GM12878 (cell line): ENCODE measurements around the gene ITGAV. TPM values are rescaled to one million over a fixed set of nuclear protein-coding genes. Genes with fewer than 3 reads are reported as not detected.

Experiments
- ATAC-seq: fragments of 200-7000 bp; cut with Tn5 transposase; 3 replicates; pipeline ENCODE4 v1.9.1; 2020; ENCODE audit warnings: mild to moderate bottlenecking, moderate library complexity
- BruUV-seq: library from RNA; stranded (reverse); fragments of 400-500 nt; replicated peaks from 2 replicates; lab custom pipeline; 2021; lab: Mats Ljungman, UMichigan
- CTCF ChIA-PET: fragments of 300-600 bp; sonication (Branson Sonifier 250); formaldehyde crosslinking; extraction: SDS; loops from one replicate; lab custom pipeline; 2021; ENCODE audit warnings: inconsistent platforms; lab: Yijun Ruan, JAX
- POLR2A ChIA-PET: fragments of 350-600 bp; formaldehyde crosslinking; extraction: SDS; loops from one replicate; lab custom pipeline; 2021; ENCODE audit warnings: inconsistent platforms; lab: Charles Lee
- RAD21 ChIA-PET: fragments of 300-600 bp; sonication (Branson Sonifier 250); formaldehyde crosslinking; loops from one replicate; lab custom pipeline; 2023; ENCODE audit warnings: antibody characterized with exemption; ENCODE audit not compliant: unreplicated experiment; lab: Charles Lee
- SMC1A ChIA-PET: fragments of 300-600 bp; sonication (Branson Sonifier 250); formaldehyde crosslinking; loops from one replicate; lab custom pipeline; 2023; ENCODE audit not compliant: unreplicated experiment, uncharacterized antibody; lab: Charles Lee
- DNase-seq: peaks from one replicate; pipeline ENCODE4 v3.0.0-alpha.2; 2011; ENCODE audit warnings: low read depth, low spot score
- FAIRE-seq: peaks from 3 replicates; lab custom pipeline; 2011; peaks lifted over from hg19 to GRCh38; lab: Jason Lieb, UNC
- H2AFZ ChIP-seq: 2 replicates; pipeline ENCODE4 v1.6.0; 2011; ENCODE audit warnings: low read depth, low read length, control low read depth; ENCODE audit not compliant: control insufficient read depth
- H3K27ac ChIP-seq: 2 replicates; pipeline ENCODE4 v1.5.1; 2011; ENCODE audit warnings: control low read depth; ENCODE audit not compliant: control insufficient read depth, insufficient read depth
- H3K27me3 ChIP-seq, 2 experiments: replicated peaks in 1 of 2; 2 replicates each; pipeline versions ENCODE4 v1.6.0 to v1.6.1; 2011; ENCODE audit warnings: low read length in 1 of 2; ENCODE audit not compliant: control insufficient read depth in 2 of 2, insufficient read depth in 2 of 2
- H3K36me3 ChIP-seq, 2 experiments: 2 replicates each; pipeline ENCODE4 v1.5.1; 2011; ENCODE audit warnings: low read length in 1 of 2; ENCODE audit not compliant: control insufficient read depth in 2 of 2, insufficient read depth in 2 of 2
- H3K4me1 ChIP-seq: 2 replicates; pipeline ENCODE4 v1.6.1; 2011; ENCODE audit warnings: mild to moderate bottlenecking, low read length, moderate library complexity, mixed read lengths; ENCODE audit not compliant: control insufficient read depth, insufficient read depth
- H3K4me2 ChIP-seq: 2 replicates; pipeline ENCODE4 v1.6.0; 2011; ENCODE audit warnings: control low read depth; ENCODE audit not compliant: control insufficient read depth, insufficient read depth
- H3K4me3 ChIP-seq: fragments of 200-600 bp; sonication (generic); 2 replicates; pipeline ENCODE4 v1.5.1; 2016
- H3K79me2 ChIP-seq: 2 replicates; pipeline ENCODE4 v1.6.0; 2011; ENCODE audit warnings: low read length; ENCODE audit not compliant: control insufficient read depth, insufficient read depth
- H3K9ac ChIP-seq: 2 replicates; pipeline ENCODE4 v1.8.0; 2011; ENCODE audit warnings: low read length, control low read depth, mixed read lengths; ENCODE audit not compliant: control insufficient read depth, insufficient read depth
- H3K9me3 ChIP-seq: replicated peaks from 3 replicates; pipeline ENCODE4 v1.5.1; 2011; ENCODE audit warnings: mild to moderate bottlenecking, low read length; ENCODE audit not compliant: control insufficient read depth, insufficient read depth
- H4K20me1 ChIP-seq: 2 replicates; pipeline ENCODE4 v1.6.0; 2011; ENCODE audit not compliant: control insufficient read depth, insufficient read depth
- BCL11A ChIP-seq: IDR thresholded peaks from 2 replicates; pipeline ENCODE4 v1.6.1; 2011; ENCODE audit warnings: low read depth, low read length
- EGR1 ChIP-seq, 2 experiments: IDR thresholded peaks; 1 replicate in 1 of 2; 2 replicates in 1 of 2; pipeline ENCODE4 v1.6.1; 2011 to 2012; ENCODE audit warnings: low read depth in 2 of 2, low read length in 2 of 2, borderline replicate concordance in 1 of 2, mild to moderate bottlenecking in 1 of 2, moderate library complexity in 1 of 2
- ETV6 ChIP-seq, 2 experiments: fragments of 450-650 bp in 1 of 2; IDR thresholded peaks in 1 of 2; conservative IDR thresholded peaks in 1 of 2; 2 replicates each; pipeline ENCODE4 v1.6.1; 2014; ENCODE audit warnings: antibody characterized with exemption in 1 of 2, borderline replicate concordance in 1 of 2, low read depth in 1 of 2, mild to moderate bottlenecking in 1 of 2, moderate library complexity in 1 of 2
- IKZF1 ChIP-seq: fragments of 450-650 bp; conservative IDR thresholded peaks from 2 replicates; pipeline ENCODE4 v1.6.1; 2017; ENCODE audit warnings: antibody characterized with exemption, mild to moderate bottlenecking
- KDM1A ChIP-seq: fragments of 200-600 bp; sonication (generic); IDR thresholded peaks from 2 replicates; pipeline ENCODE4 v1.6.1; 2016; ENCODE audit warnings: borderline replicate concordance
- MXI1 ChIP-seq: fragments of 150-350 bp; IDR thresholded peaks from 2 replicates; pipeline ENCODE4 v1.6.1; 2011; ENCODE audit warnings: low read depth, mild to moderate bottlenecking, inconsistent platforms, low read length, improper control_type of control experiment
- NFXL1 ChIP-seq: fragments of 450-650 bp; IDR thresholded peaks from 2 replicates; pipeline ENCODE4 v1.6.1; 2017; ENCODE audit warnings: antibody characterized with exemption, mild to moderate bottlenecking, borderline replicate concordance
- POLR2AphosphoS2 ChIP-seq: IDR thresholded peaks from 2 replicates; pipeline ENCODE4 v1.6.1; 2011; ENCODE audit warnings: low read depth, mild to moderate bottlenecking, low read length, improper control_type of control experiment, moderate library complexity
- POLR2AphosphoS5 ChIP-seq: IDR thresholded peaks from 2 replicates; pipeline ENCODE4 v1.6.1; 2011; ENCODE audit warnings: mild to moderate bottlenecking, low read length, inconsistent platforms
- RCOR1 ChIP-seq: conservative IDR thresholded peaks from 2 replicates; pipeline ENCODE4 v1.6.1; 2012; ENCODE audit warnings: low read depth, low read length, improper control_type of control experiment
- RELB ChIP-seq: fragments of 450-650 bp; IDR thresholded peaks from 2 replicates; pipeline ENCODE4 v1.6.1; 2017; ENCODE audit warnings: low read depth, mild to moderate bottlenecking, moderate library complexity
- SIX5 ChIP-seq: IDR thresholded peaks from 2 replicates; pipeline ENCODE4 v1.6.1; 2011; ENCODE audit warnings: mild to moderate bottlenecking, low read depth, low read length, moderate library complexity; ENCODE audit not compliant: severe bottlenecking
- SPI1 ChIP-seq: IDR thresholded peaks from 2 replicates; pipeline ENCODE4 v1.6.1; 2011; ENCODE audit warnings: low read depth, mild to moderate bottlenecking, low read length, moderate library complexity, borderline replicate concordance; ENCODE audit not compliant: insufficient read depth
- SUZ12 ChIP-seq: fragments of 200-600 bp; sonication (generic); IDR thresholded peaks from one replicate; pipeline ENCODE4 v1.6.1; 2018; ENCODE audit warnings: antibody characterized with exemption, mild to moderate bottlenecking; ENCODE audit not compliant: unreplicated experiment
- USF1 ChIP-seq: IDR thresholded peaks from 2 replicates; pipeline ENCODE4 v1.6.1; 2011; ENCODE audit warnings: borderline replicate concordance, low read depth, mild to moderate bottlenecking, moderate library complexity, mixed read lengths, low read length; ENCODE audit not compliant: insufficient read depth; ENCODE audit errors: extremely low read length
- ZNF24 ChIP-seq: fragments of 450-650 bp; IDR thresholded peaks from 2 replicates; pipeline ENCODE4 v1.6.1; 2017; ENCODE audit warnings: antibody characterized with exemption, mild to moderate bottlenecking
- whole genome bisulfite sequencing: methylation state at CpG from one replicate; pipeline ENCODE4 v1.1.6; 2016; ENCODE audit warnings: low lambda C conversion rate; ENCODE audit not compliant: insufficient replicate concordance, insufficient coverage; ENCODE audit errors: missing lambda C conversion rate; 5-methylcytosine and 5-hydroxymethylcytosine counted together
- in situ Hi-C: fragments of 300-500 bp; cut with MboI; formaldehyde crosslinking; loops from 9 replicates; pipeline ENCODE4 v1.14.3; 2018; ENCODE audit warnings: mixed read lengths
- intact Hi-C: fragments of 100-400 bp; cut with micrococcal nuclease; formaldehyde crosslinking; loops from one replicate; pipeline ENCODE4 v1.14.2; 2022; ENCODE audit not compliant: unreplicated experiment
- polyA plus RNA-seq, 11 experiments: library from polyadenylated mRNA; depleted of rRNA in 4 of 11; unstranded in 6 of 11; stranded (reverse) in 5 of 11; fragments of >200 nt; fragmentation: Nextera tagmentation in 4 of 11; fragmentation: Illumina TruSeq in 1 of 11; extraction: Ambion mirVana in 4 of 11; extraction: Trizol in 1 of 11; gene quantifications; 1 replicate in 1 of 11; 2 replicates in 10 of 11; pipeline versions ENCODE4 v1.2.1 to v1.2.3, GENCODE V29; 2011 to 2016; ENCODE audit warnings: inconsistent platforms in 2 of 11, missing spikeins in 2 of 11, low read depth in 1 of 11
- total RNA-seq, 4 experiments: library from RNA; depleted of rRNA in 3 of 4; stranded (reverse); fragments of >200 nt in 3 of 4; fragmentation: Illumina TruSeq in 1 of 4; extraction: Trizol in 1 of 4; gene quantifications; 2 replicates each; pipeline versions ENCODE4 v1.2.1 to v1.2.3, GENCODE V29; 2013 to 2021
- TF ChIP-seq, protein P1 (sequence below): fragments of 450-650 bp; IDR thresholded peaks from 2 replicates; pipeline ENCODE4 v1.6.1; 2017; ENCODE audit warnings: mild to moderate bottlenecking

ITGAV gene
- total and polyA plus RNA-seq, 10 of the 15 experiments (the other 5 are each of a cell fraction or from before 2014, with no cell fraction given), result 2.1 to 10.8 (median 6.1) TPM

GRCh38 chr2:186617148-186617547, 27.3 kb downstream of the ITGAV start (continued):
- no peak for TF ChIP-seq RELB
- TF ChIP-seq SUZ12, result no peak
- TF ChIP-seq BCL11A, result no peak
- no peak for TF ChIP-seq IKZF1
- TF ChIP-seq, protein P1, sequence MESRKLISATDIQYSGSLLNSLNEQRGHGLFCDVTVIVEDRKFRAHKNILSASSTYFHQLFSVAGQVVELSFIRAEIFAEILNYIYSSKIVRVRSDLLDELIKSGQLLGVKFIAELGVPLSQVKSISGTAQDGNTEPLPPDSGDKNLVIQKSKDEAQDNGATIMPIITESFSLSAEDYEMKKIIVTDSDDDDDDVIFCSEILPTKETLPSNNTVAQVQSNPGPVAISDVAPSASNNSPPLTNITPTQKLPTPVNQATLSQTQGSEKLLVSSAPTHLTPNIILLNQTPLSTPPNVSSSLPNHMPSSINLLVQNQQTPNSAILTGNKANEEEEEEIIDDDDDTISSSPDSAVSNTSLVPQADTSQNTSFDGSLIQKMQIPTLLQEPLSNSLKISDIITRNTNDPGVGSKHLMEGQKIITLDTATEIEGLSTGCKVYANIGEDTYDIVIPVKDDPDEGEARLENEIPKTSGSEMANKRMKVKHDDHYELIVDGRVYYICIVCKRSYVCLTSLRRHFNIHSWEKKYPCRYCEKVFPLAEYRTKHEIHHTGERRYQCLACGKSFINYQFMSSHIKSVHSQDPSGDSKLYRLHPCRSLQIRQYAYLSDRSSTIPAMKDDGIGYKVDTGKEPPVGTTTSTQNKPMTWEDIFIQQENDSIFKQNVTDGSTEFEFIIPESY, result no peak

- no TSS peak for BruUV-seq
- H3K27me3 ChIP-seq, result no peaks in the 10 kb centered on the region
- H3K36me3 ChIP-seq, result no peaks in the 10 kb centered on the region
- in situ Hi-C loops (no loop called here), intact Hi-C loops (no loop called here)
- FAIRE-seq, result peak; percentile 59
- no peak overlapping the region for H3K4me3 ChIP-seq
- no peak for DNase-seq
- ChIA-PET RAD21 (no interaction called here), POLR2A (interaction anchor here (0.8 to 1.0 kb wide), 2 partner anchors 9 to 29 kb away, joined by 3 read pairs; partner anchors contain the start of gene ITGAV), CTCF (interaction anchor here (1.0 to 1.2 kb wide), 3 partner anchors 8 to 25 kb away, joined by 4 read pairs; no protein-coding TSS in a partner anchor), SMC1A (interaction anchor here (0.9 to 1.3 kb wide), 2 partner anchors 9 to 166 kb away, joined by 3 read pairs; no protein-coding TSS in a partner anchor)
- no peak overlapping the region for H3K4me2 ChIP-seq
- no peaks in the 10 kb centered on the region for H3K9me3 ChIP-seq
- H3K9ac ChIP-seq, result no peak overlapping the region
- no peaks in the 10 kb centered on the region for H4K20me1 ChIP-seq
- H3K79me2 ChIP-seq, result no peaks in the 10 kb centered on the region
- ATAC-seq, result no peak
- WGBS, result 95% methylated on average over 1 of the region's 1 CpG
- H3K4me1 ChIP-seq, result no peaks in the 10 kb centered on the region; the same call in 1 of the 2 replicates
- no peak overlapping the region for H3K27ac ChIP-seq
- no peak overlapping the region for H2AFZ ChIP-seq
- TF ChIP-seq NFXL1, result no peak
- no peak for TF ChIP-seq KDM1A
- no peak for TF ChIP-seq SPI1
- no peak for TF ChIP-seq POLR2AphosphoS5
- TF ChIP-seq POLR2AphosphoS2, result no peak
- no peak for TF ChIP-seq SIX5
- no peak for TF ChIP-seq MXI1
- TF ChIP-seq ZNF24, result no peak
- TF ChIP-seq ETV6 (conservative IDR thresholded peaks at IDR 0.05 in 1 of 2, IDR thresholded peaks at IDR 0.05 in 1 of 2; ENCODE audit: borderline replicate concordance in 1 of 2, low read depth in 1 of 2), result no peak
- no peak for TF ChIP-seq EGR1 (IDR thresholded peaks at IDR 0.05; ENCODE audit: borderline replicate concordance in 1 of 2, low read depth in 2 of 2, low read length in 2 of 2)
- no peak for TF ChIP-seq USF1
- TF ChIP-seq RCOR1, result no peak
These were observed 27.9 kb downstream of the ITGAV start for GRCh38 chr2:186617771-186618170.
